IPS DF 19.7 (cell line): ENCODE measurements around the gene RYR2.

ENCODE experiments used
- DNase-seq: peaks from one replicate; pipeline ENCODE4 v3.0.0-alpha.2; 2013; ENCODE audit warnings: low read depth, low spot score

RYR2 gene

DNA sequence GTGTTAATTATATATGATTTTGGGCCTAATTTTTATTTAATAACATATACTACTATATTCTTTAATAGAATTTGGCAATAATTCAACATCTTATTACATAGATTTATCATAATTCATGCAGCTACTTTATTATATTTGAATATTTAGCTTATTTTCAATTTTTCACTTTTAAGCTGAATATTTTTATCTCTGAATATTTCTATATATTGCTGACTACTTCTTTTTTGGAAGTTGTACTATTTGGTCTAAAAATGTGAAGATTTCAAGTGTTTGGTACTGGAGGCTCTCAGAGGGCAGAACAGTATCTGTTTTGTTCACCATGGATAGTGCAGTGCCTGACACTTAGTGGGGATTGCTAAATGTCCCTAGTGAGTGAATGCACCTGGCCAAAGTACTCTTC is 389.5 kb downstream of the RYR2 start:
- DNase-seq = no peak

DNA sequence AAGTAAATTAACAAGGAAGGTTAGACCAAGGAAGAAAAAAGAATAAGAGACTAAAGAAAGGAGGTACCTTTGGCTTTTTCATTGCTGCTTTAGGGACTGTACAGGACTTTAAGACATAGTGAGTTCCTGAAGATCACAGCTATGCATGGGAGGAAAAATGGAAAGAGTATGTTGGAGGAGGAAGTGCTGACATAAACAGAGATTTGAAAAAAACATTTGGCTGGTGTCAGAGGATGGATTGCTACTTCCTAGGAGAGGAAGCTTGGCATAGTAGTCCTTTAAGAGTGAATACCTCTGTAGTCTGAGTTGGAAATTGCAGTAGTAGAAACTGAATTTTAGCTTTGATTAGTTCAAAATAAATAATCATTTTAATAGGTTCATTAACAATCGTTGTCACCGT is 398.4 kb downstream of the RYR2 start:
- DNase-seq = no peak

DNA sequence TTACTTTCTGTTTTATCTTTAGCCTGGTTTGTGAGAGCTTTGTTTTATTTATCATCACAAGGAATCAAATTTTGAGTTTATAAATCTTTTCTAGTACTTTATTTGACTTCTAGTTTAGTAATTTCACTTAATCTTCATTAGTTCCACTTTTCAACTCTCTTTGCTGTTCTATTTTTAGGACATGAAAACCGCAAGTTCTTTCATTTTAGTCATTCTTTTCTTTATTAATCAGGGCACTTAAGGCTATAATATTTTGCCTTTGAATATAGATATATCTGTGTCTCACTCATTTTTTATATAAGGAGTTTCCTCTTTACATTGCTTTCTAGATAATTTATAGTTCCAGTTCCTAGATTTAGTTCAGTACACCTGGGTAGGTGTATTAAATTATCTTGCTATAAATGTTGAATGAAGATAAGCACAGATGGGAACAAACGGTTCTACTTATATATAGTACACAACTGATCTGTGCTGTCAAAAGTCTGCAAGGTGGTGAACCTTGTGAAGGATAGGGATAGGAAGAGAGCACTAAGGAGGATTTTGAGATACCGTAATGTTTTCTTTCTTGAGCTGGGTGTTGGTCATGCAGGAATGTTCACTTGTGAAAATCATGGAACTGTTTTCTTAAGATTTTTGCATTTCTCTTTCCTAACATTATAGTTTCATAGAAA is 402.3 kb downstream of the RYR2 start:
- no peak for DNase-seq

DNA sequence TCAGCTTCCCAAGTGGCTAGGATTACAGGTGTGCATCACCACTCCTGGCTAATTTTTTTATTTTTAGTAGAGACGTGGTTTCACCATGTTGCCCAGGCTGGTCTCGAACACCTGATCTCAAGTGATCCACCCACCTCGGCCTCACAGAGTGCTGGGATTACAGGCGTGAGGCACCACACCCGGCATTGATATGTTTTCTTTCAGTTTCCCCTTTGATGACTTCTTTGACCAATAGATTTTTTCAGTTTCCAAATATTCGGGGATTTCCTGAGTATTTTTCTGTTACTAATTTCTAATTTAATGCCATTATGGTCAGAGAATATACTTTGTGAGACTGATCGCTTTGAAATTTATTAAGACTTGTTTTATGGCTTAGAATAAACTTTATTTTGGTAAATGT is 406.1 kb downstream of the RYR2 start:
- DNase-seq = no peak

DNA sequence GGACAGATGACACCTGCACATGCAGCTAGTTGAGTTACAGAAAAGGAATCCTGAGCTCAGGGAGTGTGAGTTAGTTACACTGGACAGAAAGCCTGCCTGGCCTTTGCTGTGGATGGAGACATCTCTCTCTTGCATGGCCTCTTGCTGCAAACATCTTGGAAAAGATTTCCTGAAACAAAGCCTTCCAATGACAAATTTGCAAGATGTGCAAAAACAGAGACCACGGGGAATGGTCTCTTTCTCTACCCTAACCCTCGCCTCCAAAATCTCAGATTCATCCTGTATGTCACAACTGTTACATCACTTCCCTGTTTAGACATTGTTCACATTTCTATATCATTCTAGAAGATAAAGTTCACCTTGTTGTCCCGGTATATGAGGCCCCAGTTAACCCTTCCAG is 415.6 kb downstream of the RYR2 start:
- no peak for DNase-seq

DNA sequence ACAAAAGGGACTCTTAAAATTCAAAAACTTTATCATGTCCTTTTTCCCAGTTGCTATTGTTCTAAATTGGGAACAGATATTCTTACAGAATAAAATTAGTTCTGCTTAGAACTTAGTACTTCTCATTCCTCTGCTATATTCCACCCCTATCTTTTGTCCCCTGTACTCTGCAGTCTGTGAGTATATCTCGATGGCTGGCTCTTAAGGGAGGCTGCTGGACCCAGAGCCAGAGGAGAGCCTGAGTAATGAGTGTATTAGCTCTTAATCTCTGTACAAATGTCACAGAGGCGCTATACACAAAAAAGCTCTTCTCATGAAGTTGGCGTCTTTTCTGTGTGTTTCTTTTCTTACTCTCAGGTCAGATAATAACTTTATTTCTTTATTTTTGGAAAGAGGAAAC is 425.3 kb downstream of the RYR2 start:
- DNase-seq = no peak

DNA sequence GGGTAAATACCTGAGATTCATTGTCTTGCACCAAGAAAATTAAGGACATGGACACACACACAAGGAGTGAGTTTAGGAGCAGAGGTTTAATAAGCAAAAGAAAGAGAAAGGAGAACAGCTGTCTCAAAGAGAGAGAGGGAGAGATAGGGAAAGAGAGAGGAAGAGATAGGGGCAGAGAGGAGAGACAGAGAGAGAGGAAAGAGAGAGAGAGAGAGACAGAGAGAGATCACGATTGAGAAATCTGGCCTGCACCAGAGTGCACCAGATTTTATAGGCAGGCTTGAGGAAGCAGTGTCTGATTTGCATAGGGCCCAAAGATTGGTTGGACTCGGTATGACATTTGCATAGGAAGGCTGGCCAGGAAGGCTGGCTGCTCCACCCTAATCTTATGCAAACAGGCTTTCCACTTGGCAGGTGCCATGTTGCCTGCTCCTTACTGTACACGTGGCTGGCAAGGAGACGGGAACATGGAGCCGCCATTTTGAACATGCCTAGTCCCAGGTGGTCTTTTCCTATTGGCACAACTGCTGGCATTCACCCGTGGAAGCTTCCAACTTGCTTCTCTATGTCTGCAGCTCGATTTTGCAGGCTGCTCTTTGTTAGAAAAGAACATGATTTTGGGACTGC is 428.8 kb downstream of the RYR2 start:
- DNase-seq = peak; percentile 23

DNA sequence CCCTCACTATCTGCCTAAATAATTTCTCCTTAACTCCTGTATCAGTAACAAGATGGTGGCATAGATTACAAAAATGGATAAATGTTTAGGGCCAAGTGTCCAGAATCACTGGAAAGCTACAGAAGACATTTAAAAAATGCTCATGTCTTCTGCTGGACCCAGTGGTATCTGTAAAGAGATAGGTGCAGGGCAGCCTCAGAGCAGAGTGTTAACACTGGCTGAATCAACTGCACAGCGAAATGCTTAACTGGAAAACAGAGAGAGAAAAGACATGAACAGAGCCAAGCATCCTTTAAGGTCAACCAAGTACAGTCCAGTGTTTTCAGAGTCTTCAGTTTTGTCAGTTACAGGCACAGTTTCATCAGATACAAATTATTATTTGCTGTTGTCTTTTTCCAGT is 429.4 kb downstream of the RYR2 start:
- DNase-seq = no peak

DNA sequence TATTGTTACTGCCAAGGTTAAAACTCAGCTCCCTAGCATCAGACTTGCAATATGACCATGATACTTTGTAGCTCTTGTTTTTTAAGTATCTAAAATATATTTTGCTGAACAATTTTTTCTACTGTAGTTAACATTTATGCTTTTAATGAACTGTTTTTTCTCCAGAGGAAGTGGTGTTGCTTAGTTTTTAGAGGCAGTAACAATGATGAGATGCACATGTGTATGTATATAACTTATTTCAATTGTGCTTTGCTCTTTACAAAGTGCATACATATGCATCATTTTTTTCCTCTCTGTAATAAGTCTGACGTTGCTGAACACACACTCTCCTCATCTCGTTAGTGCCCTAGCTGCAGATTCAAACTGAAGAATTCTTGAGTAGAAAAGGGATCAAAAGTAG is 430.0 kb downstream of the RYR2 start:
- no peak for DNase-seq

DNA sequence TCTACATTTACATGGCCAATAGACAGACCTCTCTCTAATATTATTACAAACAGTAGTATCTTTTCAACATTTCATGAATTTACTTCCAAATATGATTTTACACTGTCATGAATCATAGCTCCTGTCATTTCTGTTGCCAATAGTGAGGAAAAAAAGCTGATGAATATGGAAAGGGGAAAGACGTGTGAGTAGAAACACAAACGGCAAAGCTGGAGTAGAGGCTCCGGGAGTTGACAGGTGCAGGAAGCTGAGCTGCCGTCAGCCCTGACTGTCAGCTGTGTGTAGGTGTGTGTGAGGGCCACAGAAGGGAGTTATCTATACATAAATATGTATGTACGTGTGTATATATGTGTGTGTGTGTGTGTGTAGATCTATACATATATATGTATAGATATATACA is 431.9 kb downstream of the RYR2 start:
- DNase-seq = no peak

DNA sequence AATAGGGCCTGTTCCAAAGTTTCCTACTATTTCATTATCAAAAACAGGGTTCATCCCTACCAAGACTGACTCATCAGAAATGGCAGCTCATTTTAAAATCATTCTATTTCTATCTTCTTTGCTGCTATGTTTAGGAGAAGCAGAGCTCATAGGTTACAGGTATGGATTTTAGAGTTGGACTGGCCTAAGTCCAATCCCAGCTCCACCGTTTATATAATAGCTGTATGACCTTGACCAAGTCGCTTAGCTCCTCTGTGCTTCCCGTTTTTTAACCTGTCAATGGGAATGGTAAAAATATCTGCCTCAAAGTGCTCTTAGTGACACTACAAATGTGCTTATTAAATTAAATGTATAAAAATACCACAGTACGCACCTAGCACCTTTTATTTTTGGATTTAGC is 436.1 kb downstream of the RYR2 start:
- no peak for DNase-seq

DNA sequence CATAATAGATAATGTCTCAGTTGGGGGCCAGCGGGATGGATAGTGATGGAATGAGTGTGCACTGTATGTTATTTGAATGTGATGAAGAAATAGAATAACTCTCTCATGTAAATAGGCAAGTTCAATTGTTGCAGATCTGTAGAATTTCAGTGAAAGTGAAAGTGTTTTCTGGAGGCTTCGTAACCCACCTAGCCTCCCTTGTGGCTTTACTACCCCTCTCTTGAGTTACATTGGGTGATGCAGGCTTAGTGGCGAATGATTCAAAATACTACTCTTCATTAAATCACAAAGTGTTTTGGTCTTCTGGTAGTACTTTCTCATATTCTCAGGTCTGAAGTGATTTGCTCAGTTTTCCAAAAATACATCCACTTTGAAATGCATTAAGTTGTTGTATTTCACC is 436.9 kb downstream of the RYR2 start:
- DNase-seq = no peak

DNA sequence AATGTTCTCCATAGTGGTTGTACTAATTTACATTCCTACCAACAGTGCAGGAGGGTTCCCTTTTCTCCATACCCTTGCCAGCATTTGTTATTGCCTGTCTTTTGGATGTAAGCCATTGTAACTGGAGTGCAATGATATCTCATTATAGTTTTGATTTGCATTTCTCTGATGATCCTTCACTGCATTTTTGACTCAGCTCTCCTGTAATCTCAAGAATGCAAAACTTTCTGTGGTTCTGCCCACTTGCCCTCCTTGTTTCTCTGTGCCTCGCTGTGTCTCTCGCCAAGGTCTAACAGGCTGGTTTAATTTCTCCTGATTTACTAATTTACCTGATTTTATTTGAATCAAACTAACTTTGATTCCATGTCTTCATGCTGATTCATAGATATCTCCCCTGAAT is 440.8 kb downstream of the RYR2 start:
- no peak for DNase-seq

DNA sequence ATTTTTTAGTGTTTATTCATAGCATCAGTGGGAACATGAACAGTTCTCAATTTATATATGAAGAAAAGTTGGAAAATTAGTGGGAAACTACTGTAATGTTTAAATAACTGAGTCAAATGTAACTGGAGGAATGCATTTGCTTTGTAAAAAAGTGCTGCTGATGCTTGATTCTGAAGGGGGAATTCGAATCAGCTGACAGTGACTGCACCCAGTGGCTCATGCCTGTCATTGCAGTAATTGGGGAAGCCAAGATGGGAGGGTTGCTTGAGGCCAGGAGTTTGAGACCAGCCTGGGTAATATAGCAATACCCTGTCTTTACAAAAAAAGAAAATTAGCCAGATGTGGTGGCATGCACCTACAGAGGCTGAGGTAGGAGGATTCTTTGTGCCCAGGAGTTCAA is 450.4 kb downstream of the RYR2 start:
- peak; percentile 5 for DNase-seq

DNA sequence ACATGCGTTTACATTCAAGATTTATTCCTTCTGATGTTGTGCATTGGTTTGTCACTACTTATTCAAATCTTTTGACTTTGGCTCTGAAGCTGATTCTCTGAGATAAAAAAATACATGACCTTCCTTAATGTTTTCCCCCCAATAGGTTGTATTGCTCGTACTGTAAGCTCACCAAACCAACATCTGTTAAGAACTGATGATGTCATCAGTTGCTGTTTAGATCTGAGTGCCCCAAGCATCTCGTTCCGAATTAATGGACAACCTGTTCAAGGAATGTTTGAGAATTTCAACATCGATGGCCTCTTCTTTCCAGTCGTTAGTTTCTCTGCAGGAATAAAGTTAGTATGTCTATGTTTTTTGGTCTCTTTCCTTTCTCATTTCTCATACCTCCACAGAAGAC is 458.6 kb downstream of the RYR2 start:
- DNase-seq = no peak

DNA sequence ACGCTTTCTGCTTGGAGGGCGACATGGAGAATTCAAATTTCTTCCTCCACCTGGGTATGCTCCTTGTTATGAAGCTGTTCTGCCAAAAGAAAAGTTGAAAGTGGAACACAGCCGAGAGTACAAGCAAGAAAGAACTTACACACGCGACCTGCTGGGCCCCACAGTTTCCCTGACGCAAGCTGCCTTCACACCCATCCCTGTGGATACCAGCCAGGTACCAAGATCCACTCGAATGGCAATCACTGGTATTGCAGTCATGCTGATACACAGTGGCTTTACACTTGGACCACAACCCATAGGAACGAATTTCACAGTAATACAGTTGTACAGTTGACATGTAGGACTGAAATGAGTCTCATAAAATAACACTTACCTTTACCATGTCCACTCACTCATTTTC is 461.3 kb downstream of the RYR2 start:
- DNase-seq = no peak

DNA sequence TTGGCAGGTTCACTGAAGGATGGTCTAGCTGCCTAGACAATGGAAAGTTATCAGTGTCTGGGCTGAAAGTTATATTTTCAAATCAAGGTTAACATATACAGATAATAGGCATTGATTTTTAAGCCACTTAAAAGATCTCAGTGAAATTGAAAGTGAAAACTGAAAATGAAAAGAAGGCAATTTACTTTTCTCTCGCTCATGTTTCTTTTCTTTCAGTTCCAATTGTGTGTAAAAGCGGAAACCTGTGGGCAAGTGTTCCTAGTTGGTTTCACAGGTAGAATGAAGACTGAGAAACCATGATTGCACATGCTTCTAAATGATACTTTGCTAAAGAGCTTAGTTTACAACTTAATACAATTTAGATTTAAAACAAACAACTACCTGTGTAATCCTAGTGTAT is 465.0 kb downstream of the RYR2 start:
- DNase-seq = no peak

DNA sequence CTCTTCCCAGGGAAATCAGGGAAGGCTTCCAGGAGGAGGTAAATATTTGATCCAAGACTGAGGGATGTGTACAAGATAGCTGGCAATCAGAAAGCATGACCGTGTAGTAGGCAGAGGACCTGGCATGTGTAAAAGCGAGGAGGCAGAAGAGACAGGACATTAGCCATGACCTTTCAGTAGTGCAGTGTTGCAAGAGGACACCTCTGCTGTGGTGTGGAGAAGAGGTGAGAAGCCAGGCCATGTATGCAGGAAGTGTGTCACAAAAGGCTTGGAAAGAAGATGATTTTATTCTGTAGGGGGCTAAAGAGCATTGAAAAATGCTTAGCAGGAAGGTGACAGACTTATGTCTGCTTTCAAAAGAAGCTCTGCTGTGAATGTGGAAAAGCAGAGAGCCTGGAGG is 467.8 kb downstream of the RYR2 start:
- DNase-seq = no peak

DNA sequence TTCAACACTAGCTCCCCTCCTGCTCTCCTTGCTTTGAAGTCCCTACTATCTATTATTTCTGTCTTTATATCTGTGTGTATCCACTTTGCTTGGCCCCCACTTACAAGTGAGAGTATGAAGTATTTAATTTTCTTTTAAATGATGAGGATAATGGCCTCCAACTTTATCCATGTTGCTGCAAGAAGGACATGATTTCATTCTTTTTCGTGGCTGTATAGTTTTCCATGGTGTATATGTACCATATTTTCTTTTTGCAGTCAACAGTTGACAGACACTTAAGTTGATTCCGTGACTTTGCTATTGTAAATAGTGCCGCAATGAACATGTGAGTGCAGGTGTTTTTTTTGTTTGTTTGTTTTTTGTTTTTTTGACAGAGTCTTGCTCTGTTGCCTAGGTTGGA is 483.1 kb downstream of the RYR2 start:
- no peak for DNase-seq

DNA sequence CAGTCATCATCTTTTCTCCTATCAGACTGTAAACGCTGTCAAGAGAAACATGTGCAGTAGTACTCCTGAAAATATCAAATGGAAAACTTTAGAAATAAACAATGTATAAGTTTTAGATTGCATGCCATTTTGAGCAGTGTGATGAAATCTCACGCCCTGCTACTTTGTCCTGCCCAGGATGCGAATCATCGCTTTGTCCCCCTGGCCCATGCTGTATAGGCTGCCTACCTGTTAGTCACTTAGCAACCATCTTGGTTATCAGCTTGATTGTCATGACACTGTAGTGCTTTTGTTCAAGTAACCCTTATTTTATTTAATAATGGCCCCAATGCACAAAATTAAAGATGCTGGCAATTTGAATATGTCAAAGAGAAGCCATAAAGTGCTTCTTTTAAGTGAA is 485.8 kb downstream of the RYR2 start:
- no peak for DNase-seq

DNA sequence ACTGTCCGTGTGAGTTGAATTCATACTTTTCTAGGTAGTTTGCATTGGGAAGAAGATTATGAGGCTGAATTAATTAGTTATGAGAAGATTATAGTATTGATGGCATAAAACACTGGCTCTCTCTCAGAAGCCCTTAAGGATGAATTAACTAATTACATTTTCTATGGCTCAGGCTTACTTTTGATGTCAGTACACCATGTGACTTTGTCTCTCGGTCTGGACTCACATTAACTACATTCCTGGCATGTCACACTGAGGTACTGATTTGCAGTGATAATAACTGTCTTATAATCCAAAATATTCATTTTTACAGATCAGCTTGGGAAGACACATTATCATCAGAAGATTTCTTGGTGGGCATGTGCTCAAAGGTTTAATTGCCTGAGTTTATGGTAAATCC is 486.6 kb downstream of the RYR2 start:
- no peak for DNase-seq

DNA sequence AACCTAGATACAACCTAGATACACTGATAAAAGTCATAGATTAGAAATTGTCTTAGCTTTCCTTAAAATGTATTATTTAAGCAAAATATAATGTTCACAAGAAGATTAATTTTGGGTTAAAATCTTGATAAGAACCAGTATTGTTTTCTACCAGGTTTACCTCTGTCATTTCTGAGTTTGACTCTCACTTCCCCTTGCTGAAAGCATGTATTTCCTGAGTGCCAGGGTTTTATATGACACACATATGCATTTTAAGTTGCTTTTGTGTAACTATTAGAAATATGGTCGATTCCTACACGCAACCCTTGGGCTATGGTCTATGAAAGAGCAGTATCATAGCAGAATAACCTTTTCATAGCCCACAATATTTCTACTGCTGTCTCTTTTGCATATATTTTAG is 497.1 kb downstream of the RYR2 start:
- DNase-seq = no peak

DNA sequence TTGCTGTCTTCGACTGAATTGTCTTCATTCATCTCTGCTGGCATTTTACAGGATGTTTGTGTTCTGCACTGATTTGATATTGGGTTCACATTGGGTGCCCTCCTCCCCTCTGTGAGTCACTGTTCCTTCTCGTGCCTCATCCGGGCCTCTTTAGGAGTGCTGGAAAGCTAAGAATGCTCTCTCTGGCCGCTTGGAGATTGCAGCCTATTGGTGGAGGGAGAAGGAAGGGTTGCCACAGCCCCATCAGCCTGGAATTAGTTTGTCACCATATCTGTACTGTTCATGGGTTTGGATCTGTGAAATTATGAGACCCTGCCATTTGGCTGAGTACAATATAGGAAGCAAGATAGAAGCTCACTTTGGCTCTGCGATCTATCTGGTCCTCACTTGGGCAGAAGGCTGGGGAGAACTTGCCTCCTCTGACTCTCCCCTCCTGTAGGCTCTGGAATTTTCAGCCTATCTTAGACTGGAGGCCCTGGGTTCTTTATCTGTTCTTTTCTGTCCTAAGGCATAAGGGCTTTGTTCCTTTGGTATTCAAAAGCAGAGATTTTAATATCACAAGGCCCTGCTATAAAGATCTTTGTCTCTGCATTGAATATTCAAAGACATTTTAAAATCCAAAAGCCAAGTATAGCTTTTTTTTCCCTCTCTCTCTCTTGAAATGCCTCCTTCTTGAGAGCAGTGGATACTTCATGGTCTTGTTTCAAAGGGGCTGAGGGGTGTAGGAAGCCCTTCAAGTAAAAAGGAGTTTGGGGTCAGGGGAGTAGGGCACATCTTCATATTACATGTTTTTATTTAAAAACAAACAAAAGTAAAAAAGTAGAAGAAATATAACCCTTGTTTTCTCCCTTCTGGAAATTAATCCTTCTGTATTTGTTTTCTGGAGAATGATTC is 500.8 kb downstream of the RYR2 start:
- no peak for DNase-seq
